Colonic mucosa (tissue), 4 donors: ENCODE measurements around the gene RAB30. TPM values are rescaled to one million over a fixed set of nuclear protein-coding genes. Genes with fewer than 3 reads are reported as not detected.
A peak's percentile ranks its signal among the peaks of the same experiment; 100 is the strongest.
"Not testable (repeated sequence)": the region's sequence is repeated elsewhere in the genome, so short reads cannot be mapped to it uniquely, and the experiment has no call there.

Experiments used
- DNase-seq: peaks from one replicate; pipeline ENCODE4 v3.0.0-alpha.2; 2020
- H3K27ac ChIP-seq: fragments of 200-600 bp; one replicate; pipeline ENCODE4 v1.8.0; 2021
- H3K27me3 ChIP-seq: fragments of 200-600 bp; one replicate; pipeline ENCODE4 v1.8.0; 2021
- H3K36me3 ChIP-seq: fragments of 200-600 bp; one replicate; pipeline ENCODE4 v1.8.0; 2021
- H3K4me1 ChIP-seq: fragments of 200-600 bp; one replicate; pipeline ENCODE4 v1.8.0; 2021; ENCODE audit warnings: mild to moderate bottlenecking
- H3K4me3 ChIP-seq: fragments of 200-600 bp; one replicate; pipeline ENCODE4 v1.8.0; 2021
- H3K9ac ChIP-seq, 2 donors: one replicate each; pipeline ENCODE4 v1.7.0; 2013; ENCODE audit warnings: control low read depth in 2 of 2, low read depth in 2 of 2, low read length in 2 of 2
- H3K9me3 ChIP-seq: fragments of 200-600 bp; one replicate; pipeline ENCODE4 v1.8.0; 2021
- intact Hi-C: fragments of 100-400 bp; cut with DNase I; formaldehyde crosslinking; loops from one replicate; pipeline ENCODE4 v1.14.1; 2022
- total RNA-seq, 2 donors: library from RNA; stranded (reverse); fragmentation: NEBNext Ultra II Directional in 1 of 2; extraction: Animal tissue kit (Norgen Biotek cat#: 25700) in 1 of 2; gene quantifications; one replicate each; pipeline ENCODE4 v1.2.1, GENCODE V29; 2021
- TF ChIP-seq, protein P1 (sequence below): fragments of 200-600 bp; IDR thresholded peaks from one replicate; pipeline ENCODE4 v1.8.0; 2022; ENCODE audit warnings: antibody characterized with exemption, mild to moderate bottlenecking
- donor health status: healthy.
- donor health status: DM: no; HTN: no; CAD: no.
- donor health status: DM: no; HTN: no; CAD: no.

The RAB30 gene
- total RNA-seq, 2 donors from 2014 or later = 6.3 to 16.9 TPM

DNA sequence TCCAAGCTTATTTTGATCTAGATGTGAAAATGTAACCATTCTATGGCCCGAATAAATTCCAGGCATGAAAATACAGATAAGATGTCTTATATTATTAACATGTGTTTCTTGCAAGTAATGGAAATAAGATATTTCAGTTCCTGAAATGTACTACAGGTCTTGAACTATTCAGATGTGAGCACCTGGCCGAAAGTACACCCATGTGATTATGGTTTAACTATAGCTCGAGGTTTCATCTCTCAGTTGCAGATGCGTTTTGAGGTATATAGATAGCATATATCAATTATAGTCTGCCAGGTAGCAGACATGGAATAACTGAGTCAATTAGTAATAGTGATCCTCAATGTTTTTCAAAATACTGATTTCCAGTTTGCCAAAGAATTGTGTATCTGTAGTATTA is 101.9 kb downstream of the RAB30 start:
- no peak overlapping the region for H3K9ac ChIP-seq
- no peaks in the 10 kb centered on the region for H3K9me3 ChIP-seq
- H3K4me3 ChIP-seq = no peak overlapping the region
- H3K36me3 ChIP-seq = no peaks in the 10 kb centered on the region
- no peaks in the 10 kb centered on the region for H3K4me1 ChIP-seq
- H3K27ac ChIP-seq = no peak overlapping the region
- no peaks in the 10 kb centered on the region for H3K27me3 ChIP-seq
- no peak for DNase-seq
- intact Hi-C loops = no loop called here
- TF ChIP-seq, protein P1, sequence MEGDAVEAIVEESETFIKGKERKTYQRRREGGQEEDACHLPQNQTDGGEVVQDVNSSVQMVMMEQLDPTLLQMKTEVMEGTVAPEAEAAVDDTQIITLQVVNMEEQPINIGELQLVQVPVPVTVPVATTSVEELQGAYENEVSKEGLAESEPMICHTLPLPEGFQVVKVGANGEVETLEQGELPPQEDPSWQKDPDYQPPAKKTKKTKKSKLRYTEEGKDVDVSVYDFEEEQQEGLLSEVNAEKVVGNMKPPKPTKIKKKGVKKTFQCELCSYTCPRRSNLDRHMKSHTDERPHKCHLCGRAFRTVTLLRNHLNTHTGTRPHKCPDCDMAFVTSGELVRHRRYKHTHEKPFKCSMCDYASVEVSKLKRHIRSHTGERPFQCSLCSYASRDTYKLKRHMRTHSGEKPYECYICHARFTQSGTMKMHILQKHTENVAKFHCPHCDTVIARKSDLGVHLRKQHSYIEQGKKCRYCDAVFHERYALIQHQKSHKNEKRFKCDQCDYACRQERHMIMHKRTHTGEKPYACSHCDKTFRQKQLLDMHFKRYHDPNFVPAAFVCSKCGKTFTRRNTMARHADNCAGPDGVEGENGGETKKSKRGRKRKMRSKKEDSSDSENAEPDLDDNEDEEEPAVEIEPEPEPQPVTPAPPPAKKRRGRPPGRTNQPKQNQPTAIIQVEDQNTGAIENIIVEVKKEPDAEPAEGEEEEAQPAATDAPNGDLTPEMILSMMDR = no peak

DNA sequence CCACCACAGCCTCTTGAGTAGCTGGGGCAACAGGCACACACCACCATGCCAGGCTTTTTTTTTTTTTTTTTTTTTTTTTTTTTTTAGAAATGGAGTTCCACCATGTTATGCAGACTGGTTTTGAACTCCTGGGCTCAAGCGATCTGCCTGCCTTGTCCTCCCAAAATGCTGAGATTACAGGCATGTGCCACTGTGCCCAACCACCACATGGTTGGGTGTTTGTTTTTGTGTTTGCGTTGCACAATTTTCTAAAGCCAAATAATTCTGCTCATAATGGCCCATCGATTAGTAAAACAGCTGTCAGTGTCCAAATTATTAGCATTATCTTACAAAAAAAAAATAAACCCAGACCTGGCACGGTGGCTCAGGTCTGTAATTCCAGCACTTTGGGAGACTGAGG is 104.3 kb downstream of the RAB30 start:
- no peak for DNase-seq
- intact Hi-C loops = no loop called here
- Histone ChIP-seq H3K36me3 (no peaks in the 10 kb centered on the region), H3K9ac (no peak overlapping the region), H3K4me1 (no peaks in the 10 kb centered on the region), H3K9me3 (no peaks in the 10 kb centered on the region), H3K27me3 (no peaks in the 10 kb centered on the region), H3K4me3 (no peak overlapping the region), H3K27ac (no peak overlapping the region)
- TF ChIP-seq, protein P1 = no peak

DNA sequence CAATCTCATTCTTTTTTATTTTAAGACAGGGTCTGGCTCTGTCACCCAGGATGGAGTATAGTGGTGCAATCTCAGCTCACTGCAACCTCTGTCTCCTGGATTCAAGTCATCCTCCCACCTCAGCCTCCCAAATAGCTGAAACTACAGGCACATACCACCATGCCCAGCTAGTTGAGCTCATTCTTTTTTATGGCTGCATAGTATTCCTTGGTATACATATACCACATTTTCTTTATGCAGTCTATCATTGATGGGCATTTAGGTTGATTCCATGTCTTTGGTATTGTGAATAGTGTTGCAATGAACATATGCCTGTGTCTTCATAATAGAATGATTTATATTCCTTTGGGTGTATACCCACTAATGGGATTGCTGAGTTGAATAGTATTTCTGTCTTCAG is 109.7 kb downstream of the RAB30 start:
- H3K27ac ChIP-seq = not testable (repeated sequence)

DNA sequence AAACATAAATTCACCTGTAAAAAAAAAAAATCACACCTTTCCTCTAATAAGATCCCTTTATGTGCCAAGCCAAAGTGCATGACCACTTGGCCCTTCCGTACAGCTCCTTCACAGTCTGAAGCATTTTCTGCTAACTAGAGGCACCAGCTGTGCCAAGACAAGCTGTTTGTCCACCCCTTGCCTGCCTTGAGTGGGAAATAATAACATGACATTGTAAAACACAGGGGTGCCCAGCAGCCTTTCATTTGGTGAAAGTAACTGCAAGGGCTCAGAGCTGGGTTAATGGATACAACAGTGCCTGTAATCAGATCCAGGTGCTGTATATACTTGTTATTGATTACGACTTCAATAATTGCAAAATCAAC is 110.9 kb downstream of the RAB30 start:
- no peak overlapping the region for H3K27ac ChIP-seq

More for the DNA sequence above, 109.7 kb downstream of the RAB30 start:
- H3K4me1 ChIP-seq, H3K36me3 ChIP-seq, H3K27me3 ChIP-seq, H3K9me3 ChIP-seq, H3K4me3 ChIP-seq, intact Hi-C loops, H3K9ac ChIP-seq, DNase-seq: not testable (repeated sequence)

DNA sequence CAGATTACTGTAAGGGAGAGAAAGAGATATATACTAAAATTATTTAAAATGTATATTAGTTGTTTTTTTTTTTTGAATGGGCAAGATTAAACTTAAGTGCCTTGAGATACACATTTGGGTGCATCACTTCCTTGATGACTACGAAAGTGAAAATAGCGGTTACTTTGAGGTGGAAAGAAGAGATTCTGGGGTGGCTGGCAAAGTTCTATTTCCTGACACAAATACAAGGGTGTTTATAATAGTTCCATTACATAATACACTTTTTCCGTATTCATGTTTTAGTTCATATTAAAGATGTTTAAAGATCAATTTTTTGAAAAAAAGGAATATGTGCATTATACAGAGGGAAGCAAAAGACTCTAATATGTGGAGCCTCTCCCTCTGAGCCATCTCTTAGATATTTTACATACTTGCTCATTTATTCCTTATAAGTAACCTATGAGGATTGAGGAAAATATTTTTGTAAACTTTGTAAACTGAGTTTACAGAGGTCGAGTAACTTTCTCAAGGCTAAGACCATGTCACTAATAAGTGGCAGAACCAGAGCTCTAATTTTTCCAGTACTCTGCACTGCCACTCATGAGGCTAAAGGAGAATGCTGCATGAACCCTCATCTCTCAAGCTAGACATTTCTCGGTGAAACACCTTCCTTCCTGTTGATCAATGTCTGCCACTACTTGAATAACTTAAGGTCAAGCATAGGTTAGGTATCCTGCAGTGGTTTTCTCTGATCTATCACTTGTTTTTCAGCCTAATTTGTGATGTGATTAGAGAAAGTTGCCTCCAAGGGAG is 111.5 kb downstream of the RAB30 start:
- Histone ChIP-seq H3K36me3 (no peaks in the 10 kb centered on the region), H3K9me3 (no peaks in the 10 kb centered on the region), H3K4me3 (no peak overlapping the region), H3K4me1 (no peaks in the 10 kb centered on the region), H3K9ac (no peak overlapping the region), H3K27ac (no peak overlapping the region), H3K27me3 (no peaks in the 10 kb centered on the region)
- intact Hi-C loops = no loop called here
- TF ChIP-seq, protein P1 = no peak
- no peak for DNase-seq

More for the DNA sequence above, 110.9 kb downstream of the RAB30 start:
- no peak overlapping the region for H3K9ac ChIP-seq
- no peak for DNase-seq
- TF ChIP-seq, protein P1 = no peak
- intact Hi-C loops = no loop called here
- H3K27me3 ChIP-seq = no peaks in the 10 kb centered on the region
- no peaks in the 10 kb centered on the region for H3K36me3 ChIP-seq
- H3K4me1 ChIP-seq = no peaks in the 10 kb centered on the region
- no peaks in the 10 kb centered on the region for H3K9me3 ChIP-seq
- H3K4me3 ChIP-seq = no peak overlapping the region

DNA sequence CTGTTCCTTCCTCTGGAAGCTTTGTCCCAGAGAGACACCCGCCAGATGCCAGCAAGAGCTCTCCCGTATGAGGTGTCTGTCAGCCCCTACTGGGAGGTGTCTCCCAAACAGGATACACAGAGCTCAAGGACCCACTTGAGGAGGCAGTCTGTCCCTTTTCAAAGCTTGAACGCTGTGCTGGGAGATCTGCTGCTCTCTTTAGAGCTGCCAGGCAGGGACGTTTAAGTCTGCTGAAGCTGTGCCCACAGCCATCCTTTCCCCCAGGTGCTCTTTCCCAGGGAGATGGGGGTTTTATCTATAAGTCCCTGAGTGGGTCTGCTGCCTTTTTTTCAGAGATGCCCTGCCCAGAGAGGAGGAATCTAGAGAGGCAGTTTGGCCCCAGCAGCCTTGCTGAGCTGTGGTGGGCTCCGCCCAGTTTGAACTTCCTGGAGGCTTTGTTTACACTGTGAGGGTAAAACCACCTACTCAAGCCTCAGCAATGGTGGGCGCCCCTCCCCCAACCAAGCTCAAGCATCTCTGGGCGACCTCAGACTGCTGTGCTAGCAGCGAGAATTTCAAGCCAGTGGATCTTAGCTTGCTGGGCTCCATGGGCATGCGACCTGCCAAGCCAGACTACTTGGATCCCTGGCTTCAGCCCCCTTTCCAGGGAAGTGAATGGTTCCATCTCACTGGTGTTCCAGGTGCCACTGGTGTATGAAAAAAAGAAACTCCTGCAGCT is 115.8 kb downstream of the RAB30 start:
- DNase-seq = peak; percentile 47
- H3K27ac ChIP-seq, H3K9ac ChIP-seq, H3K4me3 ChIP-seq, intact Hi-C loops, H3K27me3 ChIP-seq, H3K9me3 ChIP-seq, H3K4me1 ChIP-seq, H3K36me3 ChIP-seq: not testable (repeated sequence)

DNA sequence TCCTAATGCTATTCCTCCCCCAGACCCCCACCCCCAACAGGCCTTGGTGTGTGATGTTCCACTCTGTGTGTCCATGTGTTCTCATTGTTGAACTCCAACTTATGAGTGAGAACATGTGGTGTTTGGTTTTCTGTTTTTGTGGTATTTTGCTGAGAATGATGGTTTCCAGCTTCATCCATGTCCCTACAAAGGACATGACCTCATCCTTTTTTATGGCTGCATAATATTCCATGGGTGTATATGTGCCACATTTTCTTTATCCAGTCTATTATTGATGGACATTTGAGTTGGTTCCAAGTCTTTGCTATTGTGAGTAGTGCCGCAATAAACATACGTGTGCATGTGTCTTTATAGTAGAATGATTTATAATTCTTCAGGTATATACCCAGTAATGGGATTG is 121.2 kb downstream of the RAB30 start:
- H3K4me3 ChIP-seq, H3K9ac ChIP-seq, DNase-seq, H3K27ac ChIP-seq, H3K4me1 ChIP-seq, H3K9me3 ChIP-seq, intact Hi-C loops, H3K27me3 ChIP-seq, H3K36me3 ChIP-seq: not testable (repeated sequence)
